ENCODE results near the gene NBDY. TPM values are rescaled to one million over a fixed set of nuclear protein-coding genes. Genes with fewer than 3 reads are reported as not detected.

Gene NBDY
- total RNA-seq, 1 donor = 11.9 TPM

DNA sequence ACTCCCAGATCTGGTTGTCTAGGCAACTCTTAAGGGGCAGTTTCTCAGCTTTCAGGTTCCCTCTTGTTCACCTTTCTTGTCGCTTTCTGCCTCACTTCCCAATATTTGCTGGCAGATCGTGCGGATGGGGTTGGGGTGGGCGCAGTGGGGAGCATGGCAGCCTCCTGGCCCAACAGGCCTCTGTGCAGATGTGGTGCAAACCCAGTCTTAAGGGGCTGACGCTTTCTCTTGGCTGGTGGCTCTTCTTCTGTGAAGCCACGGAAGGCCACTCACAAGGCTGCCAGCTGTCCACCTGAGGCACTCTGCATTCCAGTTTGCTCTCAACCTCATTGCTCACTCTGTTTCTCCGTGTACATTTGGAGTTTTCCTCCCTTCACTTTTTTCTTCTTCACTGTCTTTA lies 61.7 kb downstream of the NBDY start:
- no peak for DNase-seq (ENCODE audit: low read depth)
- TF ChIP-seq, protein P1, sequence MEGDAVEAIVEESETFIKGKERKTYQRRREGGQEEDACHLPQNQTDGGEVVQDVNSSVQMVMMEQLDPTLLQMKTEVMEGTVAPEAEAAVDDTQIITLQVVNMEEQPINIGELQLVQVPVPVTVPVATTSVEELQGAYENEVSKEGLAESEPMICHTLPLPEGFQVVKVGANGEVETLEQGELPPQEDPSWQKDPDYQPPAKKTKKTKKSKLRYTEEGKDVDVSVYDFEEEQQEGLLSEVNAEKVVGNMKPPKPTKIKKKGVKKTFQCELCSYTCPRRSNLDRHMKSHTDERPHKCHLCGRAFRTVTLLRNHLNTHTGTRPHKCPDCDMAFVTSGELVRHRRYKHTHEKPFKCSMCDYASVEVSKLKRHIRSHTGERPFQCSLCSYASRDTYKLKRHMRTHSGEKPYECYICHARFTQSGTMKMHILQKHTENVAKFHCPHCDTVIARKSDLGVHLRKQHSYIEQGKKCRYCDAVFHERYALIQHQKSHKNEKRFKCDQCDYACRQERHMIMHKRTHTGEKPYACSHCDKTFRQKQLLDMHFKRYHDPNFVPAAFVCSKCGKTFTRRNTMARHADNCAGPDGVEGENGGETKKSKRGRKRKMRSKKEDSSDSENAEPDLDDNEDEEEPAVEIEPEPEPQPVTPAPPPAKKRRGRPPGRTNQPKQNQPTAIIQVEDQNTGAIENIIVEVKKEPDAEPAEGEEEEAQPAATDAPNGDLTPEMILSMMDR (IDR thresholded peaks at IDR 0.05; ENCODE audit: insufficient read depth, low read length) = no peak
- H3K4me3 ChIP-seq (ENCODE audit: low read depth, low read length) = no peak overlapping the region

DNA sequence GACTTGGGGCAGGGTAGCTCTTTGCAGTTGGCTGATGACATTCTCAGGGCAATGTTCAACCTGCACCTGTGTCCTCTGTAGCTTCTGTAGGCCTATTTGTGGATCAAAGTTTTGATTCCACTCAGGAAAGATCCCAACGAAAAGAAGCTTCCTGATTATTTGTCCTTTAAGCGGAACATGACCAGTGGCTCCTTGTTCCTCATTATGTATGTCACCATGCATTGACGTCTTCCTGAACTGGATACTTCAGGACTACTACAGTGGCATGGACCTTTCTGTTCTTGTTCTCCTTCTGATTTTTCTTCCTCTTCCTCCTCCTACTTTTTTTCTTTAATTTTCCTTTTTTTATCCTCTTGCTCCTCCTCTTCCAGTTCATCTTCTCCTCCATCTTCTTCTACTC lies 62.4 kb downstream of the NBDY start:
- TF ChIP-seq, protein P1 (IDR thresholded peaks at IDR 0.05; ENCODE audit: insufficient read depth, low read length) = no peak
- no peak overlapping the region for H3K4me3 ChIP-seq (ENCODE audit: low read depth, low read length)
- no peak for DNase-seq (ENCODE audit: low read depth)

DNA sequence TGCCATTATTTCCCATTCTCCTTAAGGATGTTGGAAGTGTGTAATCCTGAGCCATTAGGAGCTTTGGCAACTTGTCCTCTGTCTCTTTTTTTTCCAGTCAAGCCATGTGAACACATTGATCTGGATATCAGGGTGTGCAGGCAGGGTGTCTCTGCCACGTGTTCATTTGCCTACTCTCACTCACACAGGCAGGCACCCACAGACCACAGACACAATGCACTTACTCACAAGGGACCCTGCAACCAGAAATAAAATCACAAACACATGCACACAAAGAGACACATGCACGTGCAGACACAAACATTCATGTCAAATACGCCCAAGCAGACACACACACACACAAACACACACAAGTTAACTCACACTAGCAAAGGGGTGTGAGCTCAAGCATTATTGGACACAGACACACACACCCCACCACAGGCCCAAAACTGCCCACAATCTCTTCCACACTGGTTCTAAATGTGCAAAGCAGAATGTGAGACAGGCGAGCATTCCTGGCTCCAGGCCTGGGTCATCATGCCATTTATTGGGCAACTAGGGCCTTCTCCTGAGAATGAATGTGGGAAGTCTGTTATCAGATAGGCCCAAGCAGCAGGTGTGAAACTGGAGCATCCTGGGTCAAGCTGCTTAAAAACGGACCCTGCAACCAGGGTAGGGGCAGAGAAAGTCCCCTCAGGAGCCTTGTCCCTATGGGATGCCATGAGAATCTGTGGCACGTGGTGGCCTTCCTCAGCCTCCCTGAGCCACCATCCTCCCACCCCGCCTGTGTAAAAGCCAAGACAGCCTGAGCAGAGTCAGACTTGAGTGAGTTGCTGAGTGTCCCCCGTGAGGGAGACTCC lies 63.4 kb downstream of the NBDY start:
- DNase-seq (ENCODE audit: low read depth) = no peak
- H3K4me3 ChIP-seq (ENCODE audit: low read depth, low read length) = no peak overlapping the region
- TF ChIP-seq, protein P1 (IDR thresholded peaks at IDR 0.05; ENCODE audit: insufficient read depth, low read length) = no peak

DNA sequence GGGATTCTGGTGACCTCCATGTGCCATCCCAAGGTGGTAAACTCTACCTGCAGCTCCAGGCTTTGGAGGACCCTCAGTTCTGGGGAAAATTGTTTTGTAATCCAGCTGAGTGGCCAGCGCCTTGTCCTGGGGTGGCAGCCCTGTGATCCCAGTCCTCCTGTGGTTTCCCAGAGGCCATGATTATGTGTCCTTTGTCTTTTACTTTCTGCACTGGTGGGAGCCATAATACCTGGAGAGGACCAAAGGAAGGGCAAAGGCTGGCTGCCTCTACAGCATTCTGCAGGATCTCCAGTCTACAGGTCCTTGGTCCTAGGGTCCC lies 64.0 kb downstream of the NBDY start:
- no peak overlapping the region for H3K4me3 ChIP-seq (ENCODE audit: low read depth, low read length)
- DNase-seq (ENCODE audit: low read depth) = no peak
- TF ChIP-seq, protein P1 (IDR thresholded peaks at IDR 0.05; ENCODE audit: insufficient read depth, low read length) = no peak

DNA sequence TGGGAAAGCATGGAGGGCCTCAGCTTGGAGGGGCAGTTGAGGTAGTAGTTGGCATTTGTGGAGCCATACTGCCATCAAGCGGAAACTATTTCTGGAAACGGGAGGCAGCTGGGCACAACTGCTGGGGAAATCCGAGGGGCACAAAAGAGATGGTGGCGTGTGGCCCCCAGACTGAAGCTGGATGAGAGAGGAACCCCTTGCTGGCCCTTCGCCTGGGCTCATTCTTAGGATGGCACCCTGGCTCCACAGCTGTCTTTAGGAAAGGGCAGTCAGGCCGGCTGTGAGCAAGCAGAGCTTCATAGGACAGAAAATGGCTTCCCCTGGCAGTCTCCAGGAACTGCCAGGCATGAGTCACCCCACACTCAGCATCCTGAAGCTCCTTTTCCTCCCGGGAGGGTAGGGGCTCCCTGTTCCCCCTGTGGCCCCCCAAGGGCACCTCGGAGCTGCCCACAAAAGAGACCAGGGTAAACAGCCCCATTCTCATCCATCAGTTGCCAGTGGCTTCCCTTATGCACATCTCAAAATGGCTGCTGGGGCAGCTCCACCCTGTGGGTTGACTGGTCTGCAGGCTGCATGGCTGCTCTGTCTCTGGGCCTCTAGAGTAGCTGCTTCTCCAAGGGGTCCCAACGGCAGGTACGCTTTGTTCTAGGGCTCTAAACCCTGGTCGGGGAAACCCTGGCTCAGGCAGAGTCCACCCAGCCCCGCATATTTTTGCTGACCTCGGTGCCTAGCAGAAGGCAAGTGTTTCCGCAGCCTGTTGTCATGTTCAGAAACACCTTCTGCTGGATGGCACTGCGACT lies 64.7 kb downstream of the NBDY start:
- DNase-seq (ENCODE audit: low read depth) = no peak
- TF ChIP-seq, protein P1 (IDR thresholded peaks at IDR 0.05; ENCODE audit: insufficient read depth, low read length) = no peak
- no peak overlapping the region for H3K4me3 ChIP-seq (ENCODE audit: low read depth, low read length)

DNA sequence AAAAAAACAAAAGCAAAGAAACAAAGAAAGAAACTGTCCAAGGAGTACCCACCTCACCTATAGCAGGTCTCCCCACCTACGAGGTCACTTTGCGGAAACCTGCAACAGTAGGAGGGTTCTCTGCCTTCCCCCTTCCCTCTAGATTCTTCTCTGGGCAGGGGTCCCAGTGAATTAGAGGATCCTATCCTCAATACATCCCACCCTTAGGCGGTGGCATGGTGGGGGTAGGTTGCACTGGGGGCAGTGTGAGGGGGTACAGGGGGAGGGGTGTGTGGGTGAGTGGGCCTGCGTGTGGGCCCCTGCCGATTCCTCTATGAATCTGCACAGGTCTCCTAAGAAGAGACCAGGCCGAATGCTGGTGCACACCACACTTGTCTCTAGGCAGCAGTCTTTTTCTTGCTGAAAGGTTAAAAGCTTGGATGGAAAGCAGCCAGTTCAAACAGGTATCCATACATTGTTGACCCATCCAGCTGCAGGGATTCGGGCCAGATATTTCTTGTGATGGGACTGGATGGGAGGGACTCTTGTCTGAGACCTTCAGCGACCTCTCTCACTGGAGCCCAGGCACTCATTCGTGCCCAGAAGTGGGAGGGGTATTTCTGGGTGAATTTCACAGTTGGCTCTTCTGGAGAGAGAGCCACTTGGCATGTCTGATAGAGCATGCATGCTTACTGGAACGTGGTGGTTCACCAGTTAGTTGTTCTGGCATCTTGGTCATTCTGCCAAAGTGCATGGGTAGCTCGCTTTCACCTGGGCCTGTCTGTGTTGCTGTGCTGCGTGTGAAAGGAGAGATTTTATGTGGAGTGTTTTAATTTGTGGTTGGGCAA lies 65.6 kb downstream of the NBDY start:
- H3K4me3 ChIP-seq (ENCODE audit: low read depth, low read length) = no peak overlapping the region
- TF ChIP-seq, protein P1 (IDR thresholded peaks at IDR 0.05; ENCODE audit: insufficient read depth, low read length) = no peak
- DNase-seq (ENCODE audit: low read depth) = no peak

Data from fibroblast of the aortic adventitia (primary cell).